Hematopoietic multipotent progenitor cell treated with erythropoietin and hydrocortisone succinate and interleukin-3 and kit ligand, for 8 days (in vitro differentiated cells): ENCODE data around the gene SNRPD2.
A peak's percentile ranks its signal among the peaks of the same experiment; 100 is the strongest.
"Not testable (repeated sequence)": the region's sequence is repeated elsewhere in the genome, so short reads cannot be mapped to it uniquely, and the experiment has no call there.

ENCODE experiments used
- DNase-seq: peaks from one replicate; pipeline ENCODE4 v3.0.0-alpha.2; 2015

The SNRPD2 gene

DNA sequence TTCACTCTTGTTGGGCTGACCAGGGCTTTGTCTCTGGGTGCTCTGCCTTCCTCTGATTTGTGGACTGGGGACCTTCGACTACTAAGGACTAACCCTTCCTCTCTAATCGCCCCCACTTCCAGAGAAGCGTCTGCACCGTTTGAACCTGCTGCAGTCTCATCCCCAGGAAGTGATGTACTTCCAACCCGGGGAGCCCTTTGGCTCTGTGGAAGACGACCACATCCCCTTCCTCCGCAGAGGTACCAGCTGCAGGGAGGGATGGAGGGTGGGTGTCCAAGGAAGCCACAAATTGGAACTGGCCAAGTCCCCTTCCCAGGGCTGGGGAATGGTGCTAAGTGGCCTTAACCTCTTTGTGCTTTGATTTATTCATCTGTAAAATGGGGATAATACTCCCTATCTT is 9.9 kb upstream of the SNRPD2 start:
- no peak for DNase-seq

DNA sequence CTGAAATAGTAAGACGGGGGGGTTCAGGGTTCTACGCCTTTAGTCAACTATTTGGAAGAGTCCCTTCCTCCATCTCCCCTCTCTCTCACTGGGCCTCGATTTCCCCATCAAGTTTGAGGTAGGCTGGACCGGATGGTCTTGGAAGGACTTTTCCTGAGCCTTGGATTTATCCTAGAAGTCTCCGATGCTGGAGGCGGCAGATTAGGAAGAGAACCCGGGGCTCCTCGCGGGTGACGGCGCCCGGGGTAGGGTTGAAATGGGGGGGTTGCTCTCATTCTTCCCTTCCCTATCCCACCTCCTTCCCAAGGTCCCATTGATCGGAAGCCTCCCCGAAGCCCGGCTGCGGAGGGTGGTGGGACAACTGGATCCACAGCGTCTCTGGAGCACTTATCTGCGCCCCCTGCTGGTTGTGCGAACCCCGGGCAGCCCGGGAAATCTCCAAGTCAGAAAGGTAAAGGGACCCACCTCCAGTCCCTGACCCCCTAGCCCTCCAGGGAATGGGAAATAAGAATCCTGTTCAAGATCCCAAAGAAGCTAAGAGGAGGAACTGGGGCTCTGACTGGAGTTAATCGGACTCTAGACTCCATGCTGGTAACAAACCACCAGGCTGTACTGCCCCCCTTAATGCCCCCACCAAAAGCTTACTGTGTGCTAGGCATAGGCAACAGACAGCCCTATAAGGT is 1.5 kb upstream of the SNRPD2 start:
- DNase-seq: peak; percentile 74

DNA sequence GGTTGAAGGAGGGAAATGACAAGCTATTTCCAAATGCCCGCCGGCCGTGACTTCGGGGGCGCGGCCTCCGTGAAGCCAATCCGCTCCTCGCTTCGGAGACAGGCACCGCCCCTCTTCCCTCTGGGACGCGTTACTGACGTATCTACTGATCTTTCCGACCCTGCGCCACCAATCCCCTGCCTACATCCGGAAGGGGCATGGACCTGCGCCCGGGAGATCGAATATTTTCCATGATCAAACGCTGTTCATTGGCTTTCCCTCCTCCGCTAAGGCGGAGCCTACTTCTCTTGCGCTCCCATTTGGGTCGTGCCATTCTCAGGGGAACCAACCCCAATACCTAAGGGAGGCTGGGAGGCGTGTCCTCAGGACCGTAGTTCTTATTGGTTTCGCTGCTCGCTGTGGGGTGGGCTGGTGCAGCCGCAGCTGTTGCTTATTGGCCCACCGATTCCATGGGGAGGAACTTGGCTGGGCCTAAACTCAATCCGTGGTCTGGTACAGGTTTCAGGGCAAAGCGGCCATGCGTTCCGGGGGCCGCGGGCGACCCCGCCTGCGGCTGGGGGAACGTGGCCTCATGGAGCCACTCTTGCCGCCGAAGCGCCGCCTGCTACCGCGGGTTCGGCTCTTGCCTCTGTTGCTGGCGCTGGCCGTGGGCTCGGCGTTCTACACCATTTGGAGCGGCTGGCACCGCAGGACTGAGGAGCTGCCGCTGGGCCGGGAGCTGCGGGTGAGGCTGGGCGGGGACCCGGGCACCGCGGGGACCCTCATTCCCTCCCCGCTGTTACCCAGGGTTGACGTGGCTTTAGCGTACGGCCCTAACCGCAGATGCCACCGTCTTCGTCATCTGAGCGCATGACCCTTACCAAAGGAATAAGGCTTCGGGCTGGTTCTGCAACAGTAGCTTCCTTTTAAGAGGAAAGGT is 693 bp upstream of the SNRPD2 start, which contains the start of gene QPCTL:
QPCTL (plus strand) TSS at position 480 of the 919 bp plus-strand sequence; CDS start at position 518, 38 bp downstream.
- DNase-seq: peak; percentile 100

DNA sequence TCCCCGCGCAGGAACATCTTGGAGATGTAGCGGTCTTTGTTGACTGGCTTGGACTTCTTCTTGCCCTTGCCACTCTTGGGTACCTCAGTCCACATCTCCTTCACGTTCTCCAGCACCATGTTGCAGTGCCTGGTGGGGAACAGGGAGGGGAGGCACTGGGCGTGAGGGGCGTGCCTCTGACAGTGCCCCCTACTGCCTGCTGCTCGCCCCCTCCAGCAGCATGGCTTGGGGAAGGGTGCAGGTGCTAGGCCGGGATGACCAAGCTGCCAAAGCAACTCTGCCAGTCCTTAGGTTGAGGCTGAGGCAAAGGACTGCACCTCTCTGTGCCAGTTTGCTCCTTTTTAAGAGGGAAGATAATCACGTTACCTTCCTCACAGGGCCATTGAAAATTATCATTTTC is 4.2 kb downstream of the SNRPD2 start:
- no peak for DNase-seq

DNA sequence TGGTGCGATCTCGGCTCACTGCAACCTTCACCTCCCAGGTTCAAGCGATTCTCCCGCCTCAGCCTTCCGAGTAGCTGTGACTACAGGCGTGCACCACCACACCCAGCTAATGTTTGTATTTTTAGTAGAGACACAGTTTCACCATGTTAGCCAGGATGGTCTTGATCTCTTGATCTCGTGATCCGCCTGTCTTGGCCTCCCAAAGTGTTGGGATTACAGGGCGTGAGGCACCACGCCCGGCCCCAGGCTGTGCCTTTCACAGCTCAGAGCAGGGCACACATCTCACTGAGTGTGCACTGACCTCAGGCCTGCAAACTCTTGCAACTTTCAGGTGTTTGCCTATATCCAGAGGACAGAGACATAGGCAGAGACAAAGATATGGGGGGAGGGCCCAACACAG is 6.7 kb downstream of the SNRPD2 start:
- not testable (repeated sequence) for DNase-seq

DNA sequence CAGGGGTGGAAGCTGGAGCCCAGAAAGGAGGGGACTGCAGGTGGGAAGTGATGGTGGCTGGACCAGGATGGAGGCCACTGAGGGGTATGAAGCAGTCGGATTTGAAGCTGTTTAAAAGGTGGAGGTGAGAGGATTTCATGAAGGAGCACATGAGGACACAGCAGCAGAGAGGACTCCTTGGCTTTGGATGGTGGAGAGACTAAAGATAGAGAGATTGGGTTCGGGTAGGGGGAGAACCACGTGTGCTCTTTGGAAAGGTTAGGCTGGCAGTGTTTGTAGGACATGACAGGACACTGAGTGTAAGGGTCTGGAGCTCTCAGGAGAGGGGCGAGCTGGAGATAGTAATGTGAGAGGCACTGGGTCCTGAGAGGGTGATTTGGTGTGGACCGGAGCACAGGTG is 8.8 kb downstream of the SNRPD2 start:
- no peak for DNase-seq

DNA sequence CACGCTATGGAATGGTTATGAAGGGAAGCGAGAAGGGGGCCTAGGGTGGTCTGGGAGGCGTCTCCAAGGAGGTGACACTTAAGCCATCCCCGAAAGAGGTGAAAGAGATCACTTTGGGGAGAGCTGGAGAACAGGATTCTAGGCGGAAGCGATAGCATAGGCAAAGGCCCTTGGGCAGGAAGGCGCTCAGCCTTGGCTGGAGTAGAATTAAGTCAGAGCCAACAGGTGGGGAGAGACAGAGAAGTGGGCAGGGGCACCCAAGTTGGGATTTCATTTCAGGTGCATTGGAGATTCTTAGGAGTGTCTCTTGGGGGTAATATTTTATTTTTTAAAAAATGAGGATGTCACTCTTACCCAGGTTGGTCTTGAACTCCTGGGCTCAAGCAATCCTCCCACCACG is 9.6 kb downstream of the SNRPD2 start:
- no peak for DNase-seq

DNA sequence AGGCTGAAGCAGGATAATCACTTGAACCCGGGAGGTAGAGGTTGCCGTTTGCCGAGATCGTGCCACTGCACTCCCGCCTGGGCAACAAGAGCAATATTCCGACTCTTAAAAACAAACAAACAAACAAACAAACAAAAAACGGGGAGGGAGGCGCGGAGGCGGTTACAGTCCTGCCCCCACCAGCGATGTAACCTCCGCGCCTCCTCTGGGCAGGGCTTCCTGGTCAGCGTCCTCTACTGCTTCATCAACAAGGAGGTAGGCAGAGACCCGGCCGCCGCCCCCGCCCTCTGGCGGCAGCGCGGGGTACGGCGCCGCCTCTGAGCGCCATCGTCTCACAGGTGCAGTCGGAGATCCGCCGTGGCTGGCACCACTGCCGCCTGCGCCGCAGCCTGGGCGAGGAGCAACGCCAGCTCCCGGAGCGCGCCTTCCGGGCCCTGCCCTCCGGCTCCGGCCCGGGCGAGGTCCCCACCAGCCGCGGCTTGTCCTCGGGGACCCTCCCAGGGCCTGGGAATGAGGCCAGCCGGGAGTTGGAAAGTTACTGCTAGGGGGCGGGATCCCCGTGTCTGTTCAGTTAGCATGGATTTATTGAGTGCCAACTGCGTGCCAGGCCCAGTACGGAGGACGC is 10.2 kb downstream of the SNRPD2 start:
- DNase-seq: peak; percentile 83

DNA sequence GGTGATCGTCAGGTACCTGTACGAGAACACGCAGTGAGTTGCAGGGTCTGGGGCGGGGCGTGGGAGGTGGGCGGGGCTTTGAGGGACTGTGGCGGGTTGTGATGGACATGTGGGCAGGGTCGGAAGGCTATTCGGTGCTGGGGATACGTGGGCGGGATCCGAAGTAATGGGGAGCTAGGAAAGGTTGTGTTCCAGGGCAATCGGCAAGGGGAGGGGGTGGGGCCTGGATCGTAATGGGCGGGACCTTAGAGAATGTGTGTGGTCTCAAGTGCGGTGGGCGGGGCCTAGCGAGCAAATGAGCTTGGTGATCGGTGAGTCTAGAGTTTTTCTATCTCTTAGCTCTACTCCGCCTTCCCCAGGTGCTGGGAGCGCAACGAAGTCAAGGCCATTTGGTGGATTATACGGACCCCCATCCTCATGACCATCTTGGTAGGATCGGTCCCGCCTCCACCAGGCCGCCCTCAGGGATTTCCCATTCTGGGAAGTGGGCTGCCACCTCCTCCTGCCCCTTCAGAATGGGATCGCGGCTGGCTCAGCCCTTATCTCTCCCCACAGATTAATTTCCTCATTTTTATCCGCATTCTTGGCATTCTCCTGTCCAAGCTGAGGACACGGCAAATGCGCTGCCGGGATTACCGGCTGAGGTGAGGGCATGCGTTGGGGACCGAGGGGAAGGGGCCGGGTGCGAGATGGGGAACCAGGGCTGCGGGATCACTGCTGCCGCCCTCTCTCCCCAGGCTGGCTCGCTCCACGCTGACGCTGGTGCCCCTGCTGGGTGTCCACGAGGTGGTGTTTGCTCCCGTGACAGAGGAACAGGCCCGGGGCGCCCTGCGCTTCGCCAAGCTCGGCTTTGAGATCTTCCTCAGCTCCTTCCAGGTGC is 14.2 kb downstream of the SNRPD2 start:
- peak; percentile 92 for DNase-seq

DNA sequence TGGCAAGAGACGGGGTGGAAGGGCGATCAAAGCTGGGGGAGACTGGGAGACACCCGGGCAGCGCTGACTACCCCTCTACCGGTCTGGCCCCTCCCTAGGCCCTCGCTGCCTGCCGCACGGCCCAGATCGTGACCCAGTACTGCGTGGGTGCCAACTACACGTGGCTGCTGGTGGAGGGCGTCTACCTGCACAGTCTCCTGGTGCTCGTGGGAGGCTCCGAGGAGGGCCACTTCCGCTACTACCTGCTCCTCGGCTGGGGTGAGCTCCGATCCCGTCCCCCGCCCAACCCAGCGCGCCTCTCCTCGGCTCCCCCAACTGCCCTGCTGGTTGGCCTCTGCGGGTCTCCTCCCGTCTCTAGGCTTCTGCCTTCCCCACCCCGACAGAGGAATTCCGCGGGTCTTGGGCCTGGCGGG is 14.9 kb downstream of the SNRPD2 start:
- no peak for DNase-seq

DNA sequence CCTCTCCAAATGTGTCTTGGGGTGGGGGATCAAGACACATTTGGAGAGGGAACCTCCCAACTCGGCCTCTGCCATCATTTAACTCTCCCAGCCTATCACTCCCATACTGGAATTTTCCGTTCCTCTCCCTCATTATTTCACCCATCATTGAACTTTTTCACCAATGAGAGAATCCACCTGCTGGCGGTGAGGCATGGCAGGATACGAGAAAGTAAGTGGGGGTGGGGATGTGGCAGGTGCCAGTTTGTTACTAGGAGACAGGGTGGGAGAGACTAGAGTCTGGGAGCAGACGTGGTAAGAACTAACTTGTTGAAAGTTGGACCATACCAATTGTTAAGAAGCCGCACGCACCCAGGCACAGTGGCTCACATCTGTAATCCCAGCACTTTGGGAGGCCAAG is 16.8 kb downstream of the SNRPD2 start:
- no peak for DNase-seq

DNA sequence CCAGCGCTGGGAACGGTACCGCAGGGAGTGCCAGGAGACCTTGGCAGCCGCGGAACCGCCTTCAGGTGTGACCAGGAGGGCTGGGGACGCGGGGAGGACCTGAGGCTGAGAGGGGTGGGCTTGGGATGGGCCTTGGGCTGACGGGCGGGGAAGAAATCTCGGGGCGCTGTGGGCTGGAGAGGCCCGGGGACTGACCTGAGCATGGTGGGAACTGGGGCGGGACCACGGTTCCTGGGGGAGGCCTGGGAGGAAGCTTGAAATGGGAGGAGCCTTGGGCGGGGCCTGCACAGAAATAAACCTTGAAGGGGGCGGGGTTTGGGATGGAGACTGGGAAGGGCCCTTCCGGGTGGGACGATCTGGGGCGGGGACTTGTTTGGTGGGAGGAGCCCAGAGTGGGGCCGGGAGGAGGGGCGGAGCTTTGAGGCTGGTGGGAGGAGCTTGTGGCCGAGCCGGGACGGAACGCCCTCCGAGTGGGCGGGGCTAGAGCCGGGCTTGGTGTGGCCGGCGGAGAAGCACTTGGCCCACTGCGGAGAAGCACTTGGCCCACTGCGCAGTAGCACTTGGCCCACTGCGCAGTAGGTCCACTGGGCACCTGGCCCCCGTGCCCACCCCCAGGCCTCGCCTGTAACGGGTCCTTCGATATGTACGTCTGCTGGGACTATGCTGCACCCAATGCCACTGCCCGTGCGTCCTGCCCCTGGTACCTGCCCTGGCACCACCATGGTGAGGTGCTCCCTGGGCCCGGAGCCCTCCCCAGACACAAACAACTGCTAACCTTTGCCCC is 20.9 kb downstream of the SNRPD2 start:
- DNase-seq: peak; percentile 89

DNA sequence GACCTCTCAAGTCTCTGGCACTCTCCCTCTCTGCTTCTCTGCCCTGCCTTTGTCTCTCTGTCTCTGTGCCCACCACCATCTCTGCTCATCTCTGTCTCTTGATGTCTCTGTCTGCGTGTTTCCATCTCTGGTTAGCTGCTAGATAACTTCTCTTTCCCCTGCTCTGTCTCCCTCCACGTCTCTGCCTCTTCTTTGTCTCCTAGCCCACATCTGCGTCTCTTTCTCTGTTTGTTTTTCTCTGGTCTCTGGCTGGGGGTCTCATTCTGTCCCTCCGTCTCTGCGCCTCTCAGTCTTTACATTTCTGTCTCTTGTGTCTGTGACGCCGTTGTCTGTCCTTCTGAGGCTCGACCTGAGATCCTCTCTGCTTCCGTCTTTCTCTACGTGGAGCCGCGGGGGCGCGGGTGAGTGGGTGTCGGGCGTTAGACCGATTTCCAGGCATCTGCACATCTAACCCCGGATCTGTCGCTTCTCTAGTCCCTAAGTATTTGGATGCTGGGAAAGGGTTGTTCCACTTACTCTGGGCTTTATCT is 23.3 kb downstream of the SNRPD2 start:
- no peak for DNase-seq

DNA sequence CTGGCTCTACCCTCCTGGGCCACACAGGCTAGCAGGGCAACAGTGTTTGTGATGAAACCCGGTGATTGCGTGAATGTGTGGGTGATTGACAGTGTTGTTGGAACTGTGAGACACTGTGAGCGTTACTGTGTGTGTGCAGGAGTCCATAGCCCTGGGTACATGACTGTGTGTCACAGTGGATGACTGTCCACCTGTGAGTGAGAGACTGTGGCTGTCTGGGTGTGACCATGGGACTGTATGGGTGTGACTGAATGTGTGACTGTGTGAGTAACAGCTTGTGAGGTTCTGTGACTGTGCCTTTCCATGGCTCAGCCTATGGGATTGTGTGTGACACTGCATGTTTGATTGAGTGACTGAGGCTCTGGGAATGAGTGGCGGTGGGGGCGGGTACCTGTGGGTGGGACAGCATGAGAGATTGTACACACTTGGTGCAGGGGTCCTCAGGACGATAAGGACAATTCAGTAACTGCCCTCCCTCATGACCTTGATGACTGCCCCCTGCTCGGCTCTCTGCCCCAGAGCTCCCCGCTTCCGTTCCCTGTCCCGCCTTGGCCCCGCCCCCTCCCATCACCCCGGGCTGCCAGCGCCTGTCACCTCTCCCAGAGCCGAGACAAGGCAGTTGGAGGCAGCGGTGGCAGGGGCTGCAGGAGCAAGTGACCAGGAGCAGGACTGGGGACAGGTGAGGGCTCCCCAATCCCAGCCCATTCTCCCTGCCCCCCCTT is 24.0 kb downstream of the SNRPD2 start, which contains the start of gene GIPR:
GIPR (plus strand) TSS at position 602 of the 722 bp plus-strand sequence. CDS start 1,300 bp downstream, outside the sequence.
- peak; percentile 70 for DNase-seq

DNA sequence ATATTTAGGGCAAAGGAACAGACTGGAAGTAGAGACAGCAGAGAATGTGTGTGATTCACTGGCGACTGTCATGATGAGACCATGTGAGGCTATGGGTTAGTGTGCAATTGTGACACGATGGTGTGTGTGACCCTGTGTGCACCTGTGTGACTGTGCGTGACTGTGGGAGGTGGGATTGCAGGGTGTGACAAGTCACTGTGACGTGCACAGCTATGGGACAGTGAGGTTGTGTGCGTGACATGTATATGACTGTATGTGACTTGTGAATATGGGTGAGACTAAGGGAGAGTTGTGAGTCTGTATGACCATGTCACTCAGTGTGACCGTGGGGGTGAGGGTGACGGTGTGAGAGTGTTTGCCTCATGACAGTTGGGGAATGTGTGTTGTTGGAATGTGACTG is 27.2 kb downstream of the SNRPD2 start:
- DNase-seq: no peak

DNA sequence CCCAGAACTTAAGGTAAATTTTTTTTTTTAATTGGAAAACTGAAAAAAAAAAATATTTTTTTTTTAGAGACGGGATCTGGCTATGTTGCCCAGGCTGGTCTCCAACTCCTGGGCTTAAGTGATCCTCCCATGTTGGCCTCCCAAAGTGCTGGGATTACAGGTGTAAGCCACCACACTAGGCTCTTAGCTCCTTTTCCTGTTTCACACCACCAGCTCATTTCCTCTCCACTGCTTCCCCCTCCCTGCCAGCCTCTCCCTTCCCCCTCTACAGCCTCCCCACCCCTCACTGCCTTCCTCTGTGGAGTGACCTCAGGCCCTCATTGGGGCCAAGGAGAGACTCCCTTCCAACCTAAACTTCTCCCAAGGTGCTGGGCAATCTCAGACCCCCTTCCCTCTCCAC is 28.0 kb downstream of the SNRPD2 start:
- DNase-seq: no peak

DNA sequence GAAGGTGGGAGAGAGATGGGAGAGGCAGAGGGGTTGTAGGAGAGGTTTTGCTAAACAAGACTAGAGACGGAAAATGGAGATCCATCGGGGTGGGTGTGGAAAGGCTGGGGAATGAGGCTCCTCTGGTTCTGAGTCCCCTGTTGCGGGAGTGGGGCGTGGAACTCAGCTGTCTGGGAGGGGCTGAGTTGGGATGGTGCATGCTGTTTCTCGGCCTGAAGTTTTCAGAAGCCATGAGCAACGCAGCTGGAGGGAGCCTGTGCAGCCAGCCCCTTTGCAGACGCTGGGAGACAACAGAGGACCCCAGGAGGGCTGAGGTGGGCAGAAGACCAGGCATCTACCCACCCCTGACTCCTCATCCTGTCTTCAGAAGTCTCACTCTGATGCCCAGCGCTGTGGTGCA is 31.1 kb downstream of the SNRPD2 start:
- DNase-seq: no peak

DNA sequence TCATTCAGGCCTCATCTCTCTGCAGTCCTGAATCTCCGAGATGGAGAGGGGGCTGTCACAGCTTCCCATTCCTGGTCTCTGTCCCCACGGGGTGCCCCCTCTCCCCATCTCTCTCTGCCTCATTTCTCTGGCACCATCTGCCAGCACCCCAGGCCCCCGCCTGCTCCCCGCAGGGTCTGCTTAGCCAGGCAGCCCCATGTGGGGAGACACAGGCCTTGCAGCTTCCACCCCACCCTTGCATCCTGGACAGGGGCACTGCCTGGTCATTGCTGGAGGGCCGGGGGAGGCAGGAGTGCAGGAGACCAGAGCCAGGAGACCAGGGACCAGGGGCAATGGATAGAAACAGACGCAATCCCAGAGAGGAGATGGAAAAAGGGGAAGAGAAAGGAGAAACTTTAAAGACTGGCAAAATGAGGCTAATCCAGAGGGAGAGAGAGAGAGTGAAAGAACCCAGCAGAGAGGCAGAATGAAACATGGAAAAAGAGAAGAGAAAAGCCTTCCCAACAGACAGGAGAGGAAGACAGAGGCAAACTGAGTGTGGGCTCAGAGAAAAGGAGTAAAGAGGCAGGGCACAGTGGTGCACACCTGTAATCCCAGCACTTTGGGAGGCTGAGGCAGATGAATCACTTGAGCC is 32.5 kb downstream of the SNRPD2 start:
- no peak for DNase-seq

DNA sequence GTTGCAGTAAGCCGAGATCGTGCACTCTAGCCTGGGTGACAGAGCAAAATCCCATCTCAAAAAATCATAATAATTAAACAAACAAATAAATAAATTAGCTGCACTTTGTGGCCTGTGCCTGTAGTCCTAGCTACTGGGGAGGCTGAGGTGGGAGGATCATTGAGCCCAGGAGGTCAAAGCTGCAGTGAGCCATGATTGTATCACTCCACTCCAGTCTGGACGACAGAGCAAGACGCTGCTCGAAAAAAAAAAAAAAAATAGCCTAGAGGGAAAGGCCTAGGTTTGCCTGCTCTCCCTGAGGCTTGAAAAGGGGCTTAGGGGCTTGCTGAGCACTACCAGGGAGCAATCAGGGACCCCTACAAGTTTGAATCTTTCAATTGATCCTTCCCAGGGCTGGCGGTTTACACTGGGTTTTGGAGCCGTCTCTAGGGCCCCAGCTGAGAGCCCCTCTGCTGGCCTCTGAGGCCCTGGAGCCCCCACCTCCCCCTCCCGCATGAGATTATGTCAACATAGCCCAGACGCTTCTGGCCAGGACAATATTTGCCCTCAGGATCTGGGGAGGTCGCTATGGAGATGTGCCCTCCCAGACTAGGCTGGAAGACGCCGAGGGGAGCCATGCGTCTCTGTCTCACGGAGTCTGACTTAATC is 34.1 kb downstream of the SNRPD2 start:
- no peak for DNase-seq

DNA sequence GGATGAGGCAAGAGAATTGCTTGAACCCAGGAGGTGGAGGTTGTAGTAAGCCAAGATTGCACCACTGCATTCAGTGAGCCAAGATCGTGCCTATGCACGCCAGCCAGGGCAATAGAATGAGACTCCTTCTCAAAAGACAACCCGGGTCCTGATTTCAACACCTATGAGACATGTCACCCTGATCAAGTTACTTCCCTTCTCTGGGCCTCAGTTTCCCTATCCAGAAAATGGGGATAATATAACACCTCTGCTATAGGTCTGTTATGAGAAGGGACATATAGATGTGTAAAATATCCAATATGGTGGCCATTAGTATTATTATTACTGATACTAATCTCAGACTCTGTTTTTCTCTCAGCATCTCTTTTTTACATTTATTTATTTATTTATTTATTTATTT is 36.7 kb downstream of the SNRPD2 start:
- DNase-seq: no peak
